K562 (cell line): ENCODE measurements around the gene CSNK1G3. TPM values are rescaled to one million over a fixed set of nuclear protein-coding genes. Genes with fewer than 3 reads are reported as not detected.

Experiments
- ATAC-seq: fragments of 200-7000 bp; cut with Tn5 transposase; 3 replicates; pipeline ENCODE4 v1.9.1; 2020; ENCODE audit warnings: moderate library complexity
- BruUV-seq: library from RNA; stranded (reverse); fragments of 400-500 nt; replicated peaks from 2 replicates; lab custom pipeline; 2021; lab: Mats Ljungman, UMichigan
- CTCF ChIA-PET: fragments of 300-600 bp; formaldehyde crosslinking; extraction: SDS; loops from one replicate; lab custom pipeline; 2021; ENCODE audit warnings: low intra/inter-chr PET ratio; lab: Yijun Ruan, JAX
- POLR2A ChIA-PET: fragments of 300-600, 350-650 bp; sonication (Branson Sonifier 250); formaldehyde crosslinking; extraction: SDS; loops from one replicate; lab custom pipeline; 2021; ENCODE audit warnings: antibody characterized with exemption, inconsistent platforms; lab: Yijun Ruan, JAX
- DNase-seq, 4 experiments: peaks; one replicate each; pipeline versions ENCODE4 v3.0.0 to v3.0.0-alpha.2; 2011 to 2018; ENCODE audit warnings: low spot score in 3 of 4, mixed read lengths in 3 of 4; ENCODE audit errors: extremely low read depth in 1 of 4
- FAIRE-seq: peaks from 2 replicates; lab custom pipeline; 2011; peaks lifted over from hg19 to GRCh38; lab: Jason Lieb, UNC
- H2AFZ ChIP-seq: 2 replicates; pipeline ENCODE4 v1.6.0; 2011; ENCODE audit warnings: low read depth, low read length, control low read depth, inconsistent platforms
- H3K27ac ChIP-seq: fragments of 200-600 bp; 3 replicates; pipeline ENCODE4 v1.8.0; 2011; ENCODE audit warnings: low read depth, mild to moderate bottlenecking, control low read depth, inconsistent platforms, low read length, moderate library complexity, mixed read lengths; ENCODE audit errors: extremely low read depth
- H3K27me3 ChIP-seq, 2 experiments: fragments of 300-600 bp in 1 of 2; 2 replicates in 1 of 2; 3 replicates in 1 of 2; pipeline versions ENCODE4 v1.6.0 to v1.8.0; 2011; ENCODE audit warnings: inconsistent platforms in 2 of 2, low read length in 2 of 2, mild to moderate bottlenecking in 1 of 2, mixed read lengths in 1 of 2, moderate library complexity in 1 of 2; ENCODE audit not compliant: control insufficient read depth in 2 of 2, insufficient read depth in 2 of 2
- H3K36me3 ChIP-seq: fragments of 300-600 bp; 3 replicates; pipeline ENCODE4 v1.8.0; 2011; ENCODE audit warnings: mild to moderate bottlenecking, low read length, inconsistent platforms; ENCODE audit not compliant: control insufficient read depth, insufficient read depth
- H3K4me1 ChIP-seq, 2 experiments: fragments of 200-600 bp in 1 of 2; replicated peaks in 1 of 2; 2 replicates in 1 of 2; 3 replicates in 1 of 2; pipeline versions ENCODE4 v1.5.1 to v1.8.0; 2011; ENCODE audit warnings: inconsistent platforms in 2 of 2, low read length in 2 of 2, mild to moderate bottlenecking in 1 of 2, mixed read lengths in 1 of 2, moderate library complexity in 1 of 2; ENCODE audit not compliant: control insufficient read depth in 2 of 2, insufficient read depth in 2 of 2
- H3K4me2 ChIP-seq: 2 replicates; pipeline ENCODE4 v1.6.1; 2011; ENCODE audit warnings: low read length, control low read depth, inconsistent platforms, mixed read lengths; ENCODE audit not compliant: insufficient read depth
- H3K4me3 ChIP-seq: fragments of 200-600 bp; sonication (generic), shearing (Covaris generic); 2 replicates; pipeline ENCODE4 v1.5.1; 2016; ENCODE audit warnings: control low read depth, inconsistent platforms
- H3K79me2 ChIP-seq: fragments of 200-600 bp; 3 replicates; pipeline ENCODE4 v1.8.0; 2011; ENCODE audit warnings: low read length, inconsistent platforms; ENCODE audit not compliant: control insufficient read depth, insufficient read depth
- H3K9ac ChIP-seq, 2 experiments: 2 replicates each; pipeline versions ENCODE4 v1.6.0 to v1.6.1; 2011; ENCODE audit warnings: low read depth in 2 of 2, low read length in 2 of 2, control low read depth in 1 of 2, inconsistent platforms in 1 of 2, mild to moderate bottlenecking in 1 of 2, mixed read lengths in 1 of 2; ENCODE audit not compliant: insufficient read depth in 1 of 2
- H3K9me1 ChIP-seq: one replicate; pipeline ENCODE4 v1.6.0; 2011; ENCODE audit warnings: inconsistent platforms, mild to moderate bottlenecking, low read length, moderate library complexity; ENCODE audit not compliant: control insufficient read depth, insufficient read depth
- H3K9me3 ChIP-seq: replicated peaks from 2 replicates; pipeline ENCODE4 v1.5.1; 2011; ENCODE audit warnings: low read depth, low read length, inconsistent platforms; ENCODE audit not compliant: control insufficient read depth, insufficient read depth
- H4K20me1 ChIP-seq: replicated peaks from 2 replicates; pipeline ENCODE4 v1.6.1; 2011; ENCODE audit warnings: low read length, inconsistent platforms, mixed read lengths; ENCODE audit not compliant: control insufficient read depth, insufficient read depth
- ARID2 ChIP-seq: fragments of 450-650 bp; IDR thresholded peaks from 2 replicates; pipeline ENCODE4 v1.6.1; 2017; ENCODE audit warnings: antibody characterized with exemption, mild to moderate bottlenecking
- BRD9 ChIP-seq: fragments of 450-650 bp; IDR thresholded peaks from 2 replicates; pipeline ENCODE4 v1.6.1; 2018; ENCODE audit warnings: low read depth; ENCODE audit not compliant: partially characterized antibody
- JUND ChIP-seq, 2 experiments: IDR thresholded peaks; 2 replicates in 1 of 2; 3 replicates in 1 of 2; pipeline ENCODE4 v1.6.1; 2011; ENCODE audit warnings: borderline replicate concordance in 2 of 2, low read depth in 2 of 2, low read length in 2 of 2, improper control_type of control experiment in 1 of 2, missing biosample characterization in 1 of 2, missing genetic modification characterization in 1 of 2, missing genetic modification reagents in 1 of 2
- PKNOX1 ChIP-seq: fragments of 450-650 bp; IDR thresholded peaks from 2 replicates; pipeline ENCODE4 v1.6.1; 2016
- RBM39 ChIP-seq: fragments of 200-400 bp; formaldehyde crosslinking; optimal IDR thresholded peaks from 2 replicates; pipeline ENCODE3; 2018; ENCODE audit warnings: low read depth, low read length
- SRSF7 ChIP-seq: fragments of 200-400 bp; formaldehyde crosslinking; optimal IDR thresholded peaks from 2 replicates; pipeline ENCODE3; 2017; ENCODE audit warnings: mild to moderate bottlenecking, low read depth, low read length
- ZNF133 ChIP-seq: fragments of 250-450 bp; sonication (Bioruptor Pico); IDR thresholded peaks from 2 replicates; pipeline ENCODE4 v1.4.0; 2020; ENCODE audit warnings: mild to moderate bottlenecking
- ZNF639 ChIP-seq, 2 experiments: fragments of 200-800 bp in 1 of 2; sonication (Bioruptor generic) in 1 of 2; sonication (generic) in 1 of 2; formaldehyde crosslinking in 1 of 2; IDR thresholded peaks in 1 of 2; conservative IDR thresholded peaks in 1 of 2; 2 replicates each; pipeline versions ENCODE4 v1.5.0 to v1.6.1; 2016 to 2020; ENCODE audit warnings: missing compliant biosample characterization in 1 of 2, missing genetic modification characterization in 1 of 2, missing genetic modification reagents in 1 of 2
- WGBS: fragments of 100-300 bp; shearing (Covaris generic); methylation state at CpG from one replicate; pipeline ENCODE4 v1.1.6; 2016; ENCODE audit warnings: low coverage, mixed read lengths; ENCODE audit not compliant: insufficient coverage; ENCODE audit errors: missing lambda C conversion rate; 5-methylcytosine and 5-hydroxymethylcytosine counted together
- in situ Hi-C: fragments of 300-500 bp; cut with MboI; formaldehyde crosslinking; loops from 4 replicates; pipeline ENCODE4 v1.15.0; 2018; ENCODE audit warnings: inconsistent platforms, mixed read lengths
- intact Hi-C: fragments of 100-400 bp; cut with micrococcal nuclease; formaldehyde crosslinking; loops from 2 replicates; pipeline ENCODE4 v1.14.2; 2022
- polyA plus RNA-seq, 8 experiments: library from polyadenylated mRNA; depleted of rRNA in 4 of 8; stranded (reverse) in 5 of 8; unstranded in 3 of 8; fragments of >200 nt; fragmentation: Nextera tagmentation in 2 of 8; fragmentation: Illumina TruSeq in 1 of 8; extraction: Ambion mirVana in 2 of 8; extraction: Trizol in 1 of 8; gene quantifications; 2 replicates each; pipeline versions ENCODE4 v1.2.1 to v1.2.3, GENCODE V29; 2011 to 2014; ENCODE audit warnings: inconsistent platforms in 1 of 8, missing spikeins in 1 of 8
- total RNA-seq, 7 experiments: library from RNA; depleted of rRNA in 6 of 7; stranded (reverse); fragments of >200 nt in 6 of 7; fragmentation: Illumina TruSeq in 2 of 7; extraction: Trizol in 2 of 7; gene quantifications; 2 replicates each; pipeline versions ENCODE4 v1.2.1 to v1.2.3, GENCODE V29; 2011 to 2021; ENCODE audit warnings: low replicate concordance in 1 of 7
- TF ChIP-seq, protein P1 (sequence below): sonication (generic); formaldehyde crosslinking; IDR thresholded peaks from 2 replicates; pipeline ENCODE4 v1.8.0; 2022; ENCODE audit warnings: mild to moderate bottlenecking, missing genetic modification reagents
- TF ChIP-seq, protein P2 (sequence below), 2 experiments: fragments of 450-650 bp in 1 of 2; IDR thresholded peaks; 2 replicates each; pipeline ENCODE4 v1.6.1; 2011 to 2017; ENCODE audit warnings: low read depth in 2 of 2, antibody characterized with exemption in 1 of 2, borderline replicate concordance in 1 of 2, low read length in 1 of 2, mild to moderate bottlenecking in 1 of 2, mixed read lengths in 1 of 2; ENCODE audit not compliant: control insufficient read depth in 1 of 2
- TF ChIP-seq, protein P3 (sequence below): fragments of 250-450 bp; sonication (Bioruptor Pico); IDR thresholded peaks from 2 replicates; pipeline ENCODE4 v1.5.1; 2021; ENCODE audit warnings: mild to moderate bottlenecking

CSNK1G3 gene
- total and polyA plus RNA-seq, 9 of the 15 experiments (the other 6 are each of a cell fraction or from before 2014, with no cell fraction given) = 8.3 to 27.6 (median 16.5) TPM

- TF ChIP-seq, protein P1, sequence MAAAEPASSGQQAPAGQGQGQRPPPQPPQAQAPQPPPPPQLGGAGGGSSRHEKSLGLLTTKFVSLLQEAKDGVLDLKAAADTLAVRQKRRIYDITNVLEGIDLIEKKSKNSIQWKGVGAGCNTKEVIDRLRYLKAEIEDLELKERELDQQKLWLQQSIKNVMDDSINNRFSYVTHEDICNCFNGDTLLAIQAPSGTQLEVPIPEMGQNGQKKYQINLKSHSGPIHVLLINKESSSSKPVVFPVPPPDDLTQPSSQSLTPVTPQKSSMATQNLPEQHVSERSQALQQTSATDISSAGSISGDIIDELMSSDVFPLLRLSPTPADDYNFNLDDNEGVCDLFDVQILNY (CRISPR knock-in tag) = no peak
- TF ChIP-seq, protein P2, sequence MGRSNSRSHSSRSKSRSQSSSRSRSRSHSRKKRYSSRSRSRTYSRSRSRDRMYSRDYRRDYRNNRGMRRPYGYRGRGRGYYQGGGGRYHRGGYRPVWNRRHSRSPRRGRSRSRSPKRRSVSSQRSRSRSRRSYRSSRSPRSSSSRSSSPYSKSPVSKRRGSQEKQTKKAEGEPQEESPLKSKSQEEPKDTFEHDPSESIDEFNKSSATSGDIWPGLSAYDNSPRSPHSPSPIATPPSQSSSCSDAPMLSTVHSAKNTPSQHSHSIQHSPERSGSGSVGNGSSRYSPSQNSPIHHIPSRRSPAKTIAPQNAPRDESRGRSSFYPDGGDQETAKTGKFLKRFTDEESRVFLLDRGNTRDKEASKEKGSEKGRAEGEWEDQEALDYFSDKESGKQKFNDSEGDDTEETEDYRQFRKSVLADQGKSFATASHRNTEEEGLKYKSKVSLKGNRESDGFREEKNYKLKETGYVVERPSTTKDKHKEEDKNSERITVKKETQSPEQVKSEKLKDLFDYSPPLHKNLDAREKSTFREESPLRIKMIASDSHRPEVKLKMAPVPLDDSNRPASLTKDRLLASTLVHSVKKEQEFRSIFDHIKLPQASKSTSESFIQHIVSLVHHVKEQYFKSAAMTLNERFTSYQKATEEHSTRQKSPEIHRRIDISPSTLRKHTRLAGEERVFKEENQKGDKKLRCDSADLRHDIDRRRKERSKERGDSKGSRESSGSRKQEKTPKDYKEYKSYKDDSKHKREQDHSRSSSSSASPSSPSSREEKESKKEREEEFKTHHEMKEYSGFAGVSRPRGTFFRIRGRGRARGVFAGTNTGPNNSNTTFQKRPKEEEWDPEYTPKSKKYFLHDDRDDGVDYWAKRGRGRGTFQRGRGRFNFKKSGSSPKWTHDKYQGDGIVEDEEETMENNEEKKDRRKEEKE (IDR thresholded peaks at IDR 0.05; ENCODE audit: borderline replicate concordance in 1 of 2, control insufficient read depth in 1 of 2, low read depth in 2 of 2, low read length in 1 of 2) = no peak
Observed at GRCh38 chr5:123500471-123500870, 11.5 kb upstream of the CSNK1G3 start (continued).

GRCh38 chr5:123502120-123502519 lies 9.9 kb upstream of the CSNK1G3 start:
- Histone ChIP-seq H2AFZ (no peak overlapping the region), H3K27ac (no peak overlapping the region), H3K9ac (no peak overlapping the region), H3K4me2 (no peak overlapping the region), H3K27me3 (peaks cover 0 to 4% of the 10 kb centered on the region in 2 experiments; a peak in 1 of 5 replicates), H3K79me2 (no peaks in the 10 kb centered on the region), H3K9me3 (no peaks in the 10 kb centered on the region), H3K4me3 (no peak overlapping the region), H4K20me1 (no peaks in the 10 kb centered on the region), H3K9me1 (no peaks in the 10 kb centered on the region), H3K36me3 (no peaks in the 10 kb centered on the region), H3K4me1 (no peaks in the 10 kb centered on the region; a peak in 1 of 5 replicates)
- ChIA-PET CTCF (no interaction called here), POLR2A (interaction anchor here (1.4 kb wide), 1 partner anchor 9 kb away, joined by 4 read pairs; the partner anchor contains the start of gene CSNK1G3)
- in situ Hi-C loops (no loop called here), intact Hi-C loops (no loop called here)
- no peak for ATAC-seq
- BruUV-seq = no TSS peak
- no peak for DNase-seq
- no peak for FAIRE-seq
- 17% methylated on average over 3 of the region's 3 CpGs for WGBS
- TF ChIP-seq JUND (IDR thresholded peaks at IDR 0.05; ENCODE audit: borderline replicate concordance, low read depth, low read length) (no peak), JUND (tag; IDR thresholded peaks at IDR 0.05; ENCODE audit: borderline replicate concordance, low read depth, low read length) (no peak), BRD9 (no peak), ZNF133 (CRISPR knock-in tag) (no peak), SRSF7 (no peak), ZNF639 (CRISPR knock-in tag; conservative IDR thresholded peaks at IDR 0.05 in 1 of 2, IDR thresholded peaks at IDR 0.05 in 1 of 2) (no peak), RBM39 (no peak), PKNOX1 (no peak), ARID2 (no peak)
- TF ChIP-seq, protein P3, sequence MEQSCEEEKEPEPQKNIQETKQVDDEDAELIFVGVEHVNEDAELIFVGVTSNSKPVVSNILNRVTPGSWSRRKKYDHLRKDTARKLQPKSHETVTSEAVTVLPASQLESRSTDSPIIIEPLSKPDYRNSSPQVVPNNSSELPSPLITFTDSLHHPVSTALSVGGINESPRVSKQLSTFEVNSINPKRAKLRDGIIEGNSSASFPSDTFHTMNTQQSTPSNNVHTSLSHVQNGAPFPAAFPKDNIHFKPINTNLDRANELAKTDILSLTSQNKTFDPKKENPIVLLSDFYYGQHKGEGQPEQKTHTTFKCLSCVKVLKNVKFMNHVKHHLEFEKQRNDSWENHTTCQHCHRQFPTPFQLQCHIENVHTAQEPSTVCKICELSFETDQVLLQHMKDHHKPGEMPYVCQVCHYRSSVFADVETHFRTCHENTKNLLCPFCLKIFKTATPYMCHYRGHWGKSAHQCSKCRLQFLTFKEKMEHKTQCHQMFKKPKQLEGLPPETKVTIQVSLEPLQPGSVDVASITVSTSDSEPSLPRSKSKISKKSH = no peak
